DMS 273 (cell line): Measurements from ENCODE around the gene BEAN1.

ENCODE experiments used
- DNase-seq: peaks from one replicate; lab custom pipeline; 2025; ENCODE audit not compliant: unreplicated experiment; lab: John Stamatoyannopoulos, UW

The BEAN1 gene, protein sequence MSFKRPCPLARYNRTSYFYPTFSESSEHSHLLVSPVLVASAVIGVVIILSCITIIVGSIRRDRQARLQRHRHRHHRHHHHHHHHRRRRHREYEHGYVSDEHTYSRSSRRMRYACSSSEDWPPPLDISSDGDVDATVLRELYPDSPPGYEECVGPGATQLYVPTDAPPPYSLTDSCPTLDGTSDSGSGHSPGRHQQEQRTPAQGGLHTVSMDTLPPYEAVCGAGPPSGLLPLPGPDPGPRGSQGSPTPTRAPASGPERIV

DNA sequence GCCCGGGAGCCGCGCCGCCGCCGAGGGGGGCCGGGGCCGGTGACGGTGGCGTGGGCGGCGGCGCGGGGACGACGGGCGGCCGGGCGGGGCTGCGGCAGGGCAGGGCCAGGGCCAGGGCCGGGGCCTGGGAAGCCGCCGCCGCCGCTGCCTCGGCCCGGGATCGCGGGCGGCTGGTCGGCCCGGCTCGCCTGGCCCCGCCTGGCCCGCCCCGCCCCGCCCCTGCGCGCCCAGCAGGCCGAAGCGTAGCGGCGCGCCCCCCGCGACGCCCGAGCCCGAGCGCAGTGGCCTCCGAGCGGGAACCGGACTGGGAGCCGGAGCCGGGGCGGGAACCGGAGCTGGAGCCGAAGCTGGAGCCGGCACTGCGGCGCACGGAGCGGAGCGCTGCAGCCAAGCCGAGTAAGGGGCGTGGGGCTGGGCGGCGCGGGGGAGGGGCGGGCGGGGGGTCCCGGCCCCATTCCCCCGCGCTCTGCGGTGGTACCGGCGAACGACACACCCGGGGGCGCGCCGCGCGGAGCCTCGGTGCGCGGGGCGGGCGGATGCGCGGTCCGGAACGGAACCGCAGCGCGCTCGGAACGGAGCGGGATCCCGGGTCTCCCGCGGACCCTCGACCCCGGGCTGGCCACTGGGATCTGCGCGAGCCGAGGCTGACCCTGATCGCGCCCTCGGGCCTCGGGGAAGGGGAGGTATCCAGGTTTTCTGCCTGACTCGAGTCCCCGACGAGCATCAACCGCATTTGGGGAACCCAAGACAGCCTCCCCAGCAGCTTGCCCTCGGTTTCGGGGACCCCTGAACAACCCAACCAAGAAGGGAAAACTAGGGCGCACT is at the start of gene BEAN1:
BEAN1 (plus strand) TSS at position 260 of the 825 bp plus-strand sequence. CDS start 10,382 bp downstream, outside the sequence.
- DNase-seq: peak; percentile 72

DNA sequence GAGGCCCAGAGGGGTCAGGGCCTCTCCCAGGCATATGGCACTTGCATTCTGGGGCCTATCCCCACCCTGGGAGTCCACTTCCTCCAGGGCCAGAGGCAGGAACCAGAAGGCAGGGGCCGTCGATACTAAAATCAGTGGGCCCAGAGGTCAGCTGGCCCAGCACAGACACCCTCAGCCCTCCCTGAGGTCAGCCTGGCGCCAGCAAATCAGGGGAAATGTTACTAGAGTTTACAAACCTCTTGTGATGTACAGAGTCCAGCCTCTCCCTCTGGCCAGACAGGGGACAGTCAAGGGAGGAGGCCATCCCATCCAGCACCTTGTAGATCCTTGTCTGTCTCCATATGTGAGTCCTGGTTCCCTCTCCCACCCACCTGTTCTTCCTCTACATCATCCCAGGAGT is 49.8 kb upstream of the BEAN1 start:
- no peak for DNase-seq

DNA sequence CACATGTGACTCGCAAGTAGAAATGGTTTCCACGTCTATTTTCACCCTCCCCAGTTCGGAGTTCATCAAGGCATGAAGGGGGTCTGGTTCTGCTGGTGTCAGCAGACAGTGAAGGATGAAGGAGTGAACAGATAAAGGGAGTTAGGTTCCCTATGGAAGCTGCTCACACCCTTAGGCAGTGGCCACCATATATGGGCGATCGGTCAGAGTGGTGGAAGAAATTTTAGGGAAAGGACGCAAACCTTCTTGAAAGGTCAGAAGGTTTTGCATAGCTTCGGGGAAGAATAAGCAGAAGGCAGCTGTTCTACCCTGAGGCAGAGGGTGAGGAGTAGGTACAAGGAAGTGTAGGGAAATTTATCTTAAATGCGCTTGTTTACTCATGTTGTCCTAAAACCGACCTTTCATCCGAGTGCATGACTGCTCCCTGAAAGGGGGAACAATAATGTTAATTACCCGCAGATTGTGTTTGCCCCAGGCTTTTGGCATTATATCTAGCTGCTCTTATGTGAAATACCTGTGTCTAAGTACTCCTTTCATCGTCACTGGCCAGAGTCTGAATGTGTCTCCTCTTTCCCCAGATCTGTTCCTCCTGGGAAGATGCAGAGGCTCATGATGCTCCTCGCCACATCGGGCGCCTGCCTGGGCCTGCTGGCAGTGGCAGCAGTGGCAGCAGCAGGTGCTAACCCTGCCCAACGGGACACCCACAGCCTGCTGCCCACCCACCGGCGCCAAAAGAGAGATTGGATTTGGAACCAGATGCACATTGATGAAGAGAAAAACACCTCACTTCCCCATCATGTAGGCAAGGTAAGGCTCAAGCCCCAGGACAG is 48.1 kb upstream of the BEAN1 start:
- DNase-seq: no peak

DNA sequence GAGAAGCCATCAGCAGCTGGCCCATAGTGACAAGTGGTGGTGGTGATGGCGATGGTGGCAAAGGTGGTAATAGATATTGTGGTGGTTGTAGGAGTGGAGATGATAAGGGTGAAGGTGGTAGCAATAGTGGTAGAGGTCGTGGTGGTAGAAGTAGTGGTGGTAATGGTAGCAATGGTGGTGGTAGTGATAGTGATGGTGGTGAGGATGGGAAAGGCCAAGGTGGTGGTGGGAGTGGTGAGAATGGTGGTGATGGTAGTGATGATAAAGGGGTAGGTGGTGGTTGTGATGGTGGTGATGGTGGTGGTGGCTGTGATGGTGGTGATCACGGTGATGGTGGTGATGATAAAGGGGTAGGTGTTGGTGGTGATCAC is 47.5 kb upstream of the BEAN1 start:
- DNase-seq: no peak

DNA sequence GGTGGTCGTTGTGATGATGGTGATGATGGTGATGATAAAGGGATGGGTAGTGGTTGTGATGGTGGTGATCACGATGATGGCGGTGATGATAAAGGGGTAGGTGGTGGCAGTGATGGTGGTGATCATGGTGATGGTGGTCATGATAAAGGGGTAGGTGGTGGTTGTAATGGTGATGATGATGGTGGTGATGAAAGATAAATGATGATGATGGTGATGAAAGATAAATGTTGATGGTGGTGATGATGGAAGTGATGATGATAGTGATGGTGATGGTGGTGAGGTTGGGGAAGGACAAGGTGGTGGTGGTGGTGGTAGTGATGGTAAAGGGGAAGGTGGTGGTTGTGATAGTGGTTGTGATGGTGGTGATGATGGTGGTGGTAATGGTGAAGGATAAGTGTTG is 46.7 kb upstream of the BEAN1 start:
- DNase-seq: no peak

DNA sequence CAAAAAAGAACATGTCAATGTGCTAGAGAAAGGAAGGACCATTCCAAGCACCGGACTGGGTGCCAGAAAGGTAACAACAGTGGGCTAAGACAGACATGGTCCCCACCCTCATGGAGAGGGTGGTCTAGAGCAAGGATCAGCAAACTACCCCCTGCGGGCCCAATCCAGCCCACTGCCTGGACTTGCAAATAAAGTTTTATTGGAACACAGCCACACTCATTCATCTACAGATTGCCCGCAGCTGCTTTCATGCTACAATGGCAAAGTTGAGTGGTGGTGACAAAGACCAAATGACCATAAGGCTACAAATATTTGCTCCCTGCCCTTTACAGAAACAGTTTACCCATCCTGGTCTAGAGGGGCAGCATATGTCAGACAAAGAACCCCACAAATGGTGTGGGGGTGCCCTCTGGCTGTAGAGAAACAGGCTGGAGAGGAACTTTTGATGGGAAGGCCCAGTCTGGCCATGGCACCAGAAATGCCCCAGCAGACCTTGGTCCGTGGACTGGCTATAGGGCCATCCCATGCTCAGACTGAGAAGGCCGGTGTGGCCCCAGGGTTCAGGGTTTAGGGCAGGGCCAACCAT is 45.4 kb upstream of the BEAN1 start:
- DNase-seq: peak; percentile 51

DNA sequence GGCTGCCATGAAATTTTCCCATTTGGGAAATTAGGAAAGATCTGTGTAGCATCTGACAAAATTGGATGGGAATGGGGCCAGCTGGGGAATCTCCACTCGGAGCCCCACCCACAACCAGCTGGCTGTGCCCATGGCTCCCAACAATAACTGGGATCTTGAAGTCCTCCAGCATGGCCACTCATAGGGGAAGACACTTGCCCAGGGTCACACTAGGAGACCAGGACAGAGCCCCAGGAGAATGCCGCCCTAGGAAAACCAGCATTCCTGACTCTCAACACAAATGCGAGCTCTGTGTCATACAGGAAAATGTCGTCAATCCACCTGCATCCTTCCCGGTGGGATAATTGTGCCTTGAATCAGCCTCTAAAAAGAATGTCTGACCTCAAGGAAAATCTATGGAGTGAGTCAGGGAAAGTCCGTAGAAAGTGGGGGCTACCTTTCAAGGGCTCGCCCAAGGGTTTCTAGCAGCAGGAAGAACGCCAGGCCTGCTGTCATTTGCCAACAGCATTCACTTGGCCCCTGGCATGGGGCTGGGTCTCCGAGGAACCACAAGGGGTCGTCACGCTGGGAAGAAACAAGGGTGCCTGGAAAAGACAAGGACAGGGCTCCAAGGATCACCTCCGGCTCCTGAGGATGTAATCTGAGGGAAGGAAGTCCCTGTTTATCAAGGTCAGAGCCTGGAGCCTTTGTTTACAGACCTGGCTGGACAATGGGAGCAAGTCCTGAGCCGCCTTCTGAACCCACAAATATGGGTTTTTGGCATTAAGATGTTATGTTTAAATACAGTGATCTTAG is 44.7 kb upstream of the BEAN1 start:
- peak; percentile 53 for DNase-seq

DNA sequence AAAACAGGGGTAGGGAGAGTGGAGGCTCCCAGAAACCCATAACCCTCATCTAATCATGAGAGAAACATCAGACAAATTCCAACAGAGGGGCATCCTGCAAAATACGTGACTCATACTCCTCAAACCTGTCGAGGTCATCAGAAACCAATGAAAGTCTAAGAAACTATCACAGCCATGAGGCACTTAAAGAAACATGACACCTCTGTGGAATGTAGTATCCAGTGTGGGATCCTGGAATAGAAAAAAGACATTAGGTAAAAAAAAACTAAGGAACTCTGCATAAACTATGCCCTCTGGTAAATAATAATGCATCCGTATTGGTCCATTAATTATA is 44.2 kb upstream of the BEAN1 start:
- DNase-seq: peak; percentile 62

DNA sequence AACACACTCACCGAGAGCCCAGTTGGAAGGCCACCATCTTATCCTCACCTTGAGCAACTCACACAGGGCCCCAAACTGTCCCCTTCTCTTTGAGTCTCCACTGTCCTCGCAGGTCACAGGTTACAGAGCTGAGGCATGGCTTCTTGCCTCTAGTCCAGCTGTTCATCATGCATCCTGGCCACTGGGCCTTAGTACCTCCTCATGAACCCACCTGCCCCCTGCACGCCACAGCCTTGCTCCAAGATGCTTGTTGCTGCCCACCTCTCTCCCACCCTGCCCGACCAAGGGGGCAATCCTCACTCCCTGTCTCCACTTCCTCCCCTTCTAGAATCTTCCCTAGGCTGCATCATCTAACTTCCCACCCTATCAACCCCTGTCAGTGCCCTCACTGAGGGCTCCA is 43.5 kb upstream of the BEAN1 start:
- no peak for DNase-seq

DNA sequence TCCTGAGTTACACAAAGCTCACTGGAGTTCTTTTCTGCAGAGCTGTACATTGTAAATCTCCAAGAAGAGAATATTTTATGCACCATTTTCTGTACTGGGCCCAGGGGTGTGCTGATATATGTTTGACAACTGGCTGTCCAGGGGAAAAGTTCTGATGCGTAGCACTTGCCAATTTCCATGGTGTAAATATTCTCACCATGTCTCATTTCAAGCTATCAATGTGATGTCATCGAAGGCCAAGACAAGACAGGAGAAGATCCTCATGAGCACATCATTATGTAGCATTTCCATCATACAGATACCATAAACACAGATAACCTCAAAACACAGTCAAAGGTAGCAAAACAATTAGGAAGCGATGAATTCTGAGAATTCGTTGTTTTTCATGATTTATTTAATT is 41.7 kb upstream of the BEAN1 start:
- DNase-seq: no peak

DNA sequence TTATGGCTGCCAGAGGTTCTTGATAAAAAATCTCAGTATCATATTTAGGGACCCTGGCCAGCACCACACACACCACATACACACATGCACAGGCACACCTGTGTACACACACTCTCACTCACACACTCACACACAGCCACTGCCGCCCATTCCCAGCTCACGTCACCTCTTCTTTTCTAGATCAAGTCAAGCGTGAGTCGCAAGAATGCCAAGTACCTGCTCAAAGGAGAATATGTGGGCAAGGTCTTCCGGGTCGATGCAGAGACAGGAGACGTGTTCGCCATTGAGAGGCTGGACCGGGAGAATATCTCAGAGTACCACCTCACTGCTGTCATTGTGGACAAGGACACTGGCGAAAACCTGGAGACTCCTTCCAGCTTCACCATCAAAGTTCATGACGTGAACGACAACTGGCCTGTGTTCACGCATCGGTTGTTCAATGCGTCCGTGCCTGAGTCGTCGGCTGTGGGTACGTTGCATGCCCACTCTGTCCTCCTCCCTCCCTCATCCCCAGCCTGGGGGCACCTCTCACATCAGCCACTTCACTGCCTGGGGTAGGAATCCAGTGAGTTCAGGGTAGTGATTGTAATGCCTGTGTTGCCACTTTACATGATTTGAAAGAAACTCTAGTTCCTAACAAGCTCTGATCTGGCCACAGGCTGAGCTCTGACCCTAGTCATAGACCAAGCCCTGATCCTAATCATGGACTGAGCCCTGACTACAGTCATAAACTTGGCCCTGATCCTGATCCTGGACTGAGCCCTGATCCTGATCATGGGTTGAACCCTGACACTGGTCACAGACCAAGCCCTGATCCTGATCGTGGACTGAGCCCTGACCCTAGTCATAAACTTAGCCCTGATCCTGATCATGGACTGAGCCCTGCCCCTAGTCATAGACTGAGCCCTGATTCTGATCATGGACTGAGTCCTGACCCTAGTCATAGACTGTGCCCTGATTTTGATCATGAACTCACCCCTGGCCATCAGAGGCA is 40.2 kb upstream of the BEAN1 start:
- DNase-seq: no peak

DNA sequence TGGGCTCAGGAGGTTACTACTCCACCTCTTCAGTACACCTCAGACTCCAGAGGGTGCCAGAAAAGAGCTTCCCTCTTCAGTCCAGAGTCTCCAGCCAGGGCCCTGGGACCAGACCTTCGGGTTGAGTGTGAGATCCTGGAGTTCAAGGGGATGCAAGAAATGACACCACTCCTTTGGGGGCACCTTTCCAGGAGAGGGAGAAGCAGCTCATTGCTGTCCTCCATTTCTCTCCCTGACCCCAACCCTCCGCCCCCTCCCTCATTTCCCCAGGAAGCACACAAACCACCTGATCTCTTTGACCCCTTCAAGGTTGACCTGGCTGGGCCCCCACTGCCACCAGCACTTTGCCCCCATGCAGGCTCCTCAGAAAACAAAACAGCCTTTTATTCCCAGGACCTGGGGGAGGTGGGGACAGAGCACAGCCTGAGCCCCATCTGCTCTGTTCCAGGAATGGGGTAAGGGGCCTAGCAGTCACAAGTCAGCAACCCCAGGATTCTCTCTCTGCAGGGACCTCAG is 39.2 kb upstream of the BEAN1 start:
- no peak for DNase-seq

DNA sequence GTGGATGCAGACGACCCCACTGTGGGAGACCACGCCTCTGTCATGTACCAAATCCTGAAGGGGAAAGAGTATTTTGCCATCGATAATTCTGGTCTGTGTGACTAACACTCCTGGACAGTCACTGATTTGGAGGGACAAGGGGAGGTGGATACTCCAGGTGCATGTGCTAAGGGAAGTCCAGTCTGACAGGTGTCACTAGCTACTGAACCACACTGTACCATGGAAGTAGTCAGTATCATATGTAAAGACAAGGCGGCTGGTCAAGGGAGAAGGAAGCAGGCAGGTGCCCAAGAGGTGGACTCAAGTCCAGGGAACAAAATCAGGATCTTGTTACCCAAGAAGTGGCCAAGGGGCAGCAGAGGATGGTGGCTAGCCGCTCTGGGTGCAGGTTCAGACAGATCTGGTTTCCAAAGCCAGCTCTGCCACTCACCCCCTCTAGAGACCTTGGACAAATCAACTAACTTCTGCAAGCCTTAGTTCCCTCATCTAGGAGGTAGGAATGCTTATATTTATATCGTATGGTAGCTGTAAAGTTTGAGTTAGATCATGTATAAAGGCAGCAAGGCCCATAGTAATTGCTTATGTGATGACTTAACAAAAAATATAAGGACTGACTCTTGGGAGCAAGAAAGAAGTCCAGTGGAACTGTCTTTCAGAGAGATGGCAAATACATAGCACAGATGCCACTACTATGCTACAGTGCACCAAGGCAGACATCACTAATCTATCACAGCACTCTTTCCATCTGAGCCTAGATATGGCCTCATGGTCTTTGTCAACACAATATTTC is 38.5 kb upstream of the BEAN1 start:
- DNase-seq: no peak

DNA sequence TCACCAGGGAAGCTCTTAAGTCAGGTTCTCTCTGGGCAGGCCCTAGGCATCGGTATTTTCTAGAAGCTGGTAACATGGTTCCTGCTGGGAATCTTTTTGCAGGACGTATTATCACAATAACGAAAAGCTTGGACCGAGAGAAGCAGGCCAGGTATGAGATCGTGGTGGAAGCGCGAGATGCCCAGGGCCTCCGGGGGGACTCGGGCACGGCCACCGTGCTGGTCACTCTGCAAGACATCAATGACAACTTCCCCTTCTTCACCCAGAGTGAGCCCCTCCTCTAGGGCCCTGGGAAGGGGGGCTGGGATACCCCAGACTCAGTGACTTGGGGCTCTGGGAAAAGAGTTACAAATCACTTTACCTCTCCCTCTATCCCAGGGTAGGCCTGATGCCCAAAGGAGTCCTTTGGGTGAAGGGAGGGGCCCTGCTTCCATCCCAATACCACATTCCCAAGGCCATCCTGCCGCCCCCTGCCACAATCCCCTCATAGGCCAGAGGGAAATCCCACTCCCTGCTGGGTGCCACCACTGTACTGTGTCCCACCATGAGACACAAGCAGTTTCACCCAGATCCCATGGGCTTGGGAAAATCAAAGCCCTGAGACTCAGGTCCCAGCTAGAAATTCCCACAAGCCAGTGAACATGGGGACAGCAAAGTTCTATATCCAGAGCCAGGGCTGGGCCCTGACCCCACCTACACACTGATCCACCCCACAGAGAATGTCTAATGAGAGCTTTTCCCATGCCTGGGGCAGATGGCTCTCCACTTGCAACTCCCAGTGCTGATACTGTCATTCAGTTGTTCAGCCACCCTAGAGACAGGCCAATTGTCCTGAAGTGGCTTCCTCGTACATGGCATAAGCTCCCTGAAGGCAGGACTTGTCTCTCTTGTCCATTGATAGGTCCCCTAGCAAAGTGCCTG is 37.6 kb upstream of the BEAN1 start:
- no peak for DNase-seq

DNA sequence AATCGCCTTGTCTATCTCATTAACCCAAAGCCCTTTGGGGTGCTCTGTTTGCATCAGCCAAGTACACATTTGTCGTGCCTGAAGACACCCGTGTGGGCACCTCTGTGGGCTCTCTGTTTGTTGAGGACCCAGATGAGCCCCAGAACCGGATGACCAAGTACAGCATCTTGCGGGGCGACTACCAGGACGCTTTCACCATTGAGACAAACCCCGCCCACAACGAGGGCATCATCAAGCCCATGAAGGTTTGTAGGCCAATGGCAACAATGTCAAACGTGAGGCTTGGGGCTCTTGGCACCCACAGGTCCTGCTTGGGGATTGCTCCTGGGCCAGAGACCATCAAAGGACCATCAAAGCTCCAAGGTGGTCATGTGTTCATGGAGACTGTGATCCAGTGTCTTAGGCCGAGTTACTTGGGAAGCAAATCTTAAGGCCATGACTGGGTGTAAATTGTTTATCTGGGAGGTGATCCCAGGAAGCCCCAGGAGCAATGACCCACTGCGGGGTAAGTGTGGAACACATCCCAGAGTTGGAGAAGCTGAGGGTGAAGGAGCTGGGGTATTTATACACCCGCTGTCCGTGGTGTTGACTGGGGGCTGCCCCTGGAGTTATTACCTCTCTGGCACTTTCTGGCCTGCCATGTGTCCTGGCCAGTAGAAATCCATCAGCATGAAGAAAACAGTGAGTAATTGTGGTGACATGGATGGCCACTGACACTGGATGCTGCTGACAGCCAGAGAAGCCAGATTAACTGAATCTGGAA is 36.6 kb upstream of the BEAN1 start:
- DNase-seq: no peak

DNA sequence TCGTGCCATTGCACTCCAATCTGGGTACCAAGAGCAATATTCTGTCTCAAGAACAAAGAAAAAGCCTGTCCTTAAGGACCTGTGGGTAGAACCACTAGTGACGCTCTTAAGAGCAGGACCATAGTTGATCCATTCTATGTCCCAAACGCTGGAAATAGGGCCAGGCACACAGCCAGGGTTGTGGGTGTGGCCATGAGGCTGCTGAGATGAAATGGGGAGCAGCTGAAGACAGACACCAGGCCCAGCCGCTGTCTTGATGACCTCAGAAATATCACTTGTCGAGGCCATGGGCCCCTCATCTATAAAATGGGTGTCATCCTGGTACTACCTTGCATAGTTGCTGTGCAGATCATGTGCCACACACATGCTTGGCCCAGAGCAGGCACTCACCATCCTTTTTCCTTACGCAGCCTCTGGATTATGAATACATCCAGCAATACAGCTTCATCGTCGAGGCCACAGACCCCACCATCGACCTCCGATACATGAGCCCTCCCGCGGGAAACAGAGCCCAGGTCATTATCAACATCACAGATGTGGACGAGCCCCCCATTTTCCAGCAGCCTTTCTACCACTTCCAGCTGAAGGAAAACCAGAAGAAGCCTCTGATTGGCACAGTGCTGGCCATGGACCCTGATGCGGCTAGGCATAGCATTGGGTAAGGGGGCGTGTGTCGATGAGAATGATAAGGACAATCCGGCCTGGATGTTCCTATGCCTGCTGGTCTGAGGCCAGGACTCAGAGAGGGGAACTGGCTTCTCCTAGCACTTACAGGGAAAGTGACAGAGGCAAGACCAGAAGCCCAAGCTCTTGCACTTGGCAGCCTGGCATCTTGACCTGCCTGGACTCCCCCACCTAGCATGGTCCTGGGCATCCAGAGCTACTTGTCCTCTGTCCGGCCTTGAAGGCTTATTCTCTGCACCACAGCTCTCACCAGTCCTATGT is 35.1 kb upstream of the BEAN1 start:
- no peak for DNase-seq
